IMR-90 (cell line): ENCODE results near the gene SPINK4. TPM values are rescaled to one million over a fixed set of nuclear protein-coding genes. Genes with fewer than 3 reads are reported as not detected.

Experiments used
- ATAC-seq: fragments of 200-7000 bp; cut with Tn5 transposase; 2 replicates; pipeline ENCODE4 v1.9.1; 2020; ENCODE audit warnings: low read depth, mild to moderate bottlenecking, moderate library complexity
- BruUV-seq: library from RNA; stranded (reverse); fragments of 400-500 nt; replicated peaks from 2 replicates; lab custom pipeline; 2021; lab: Mats Ljungman, UMichigan
- CTCF ChIA-PET: fragments of 300-600 bp; formaldehyde crosslinking; extraction: SDS; loops from one replicate; lab custom pipeline; 2021; ENCODE audit warnings: antibody characterized with exemption; lab: Yijun Ruan, JAX
- POLR2A ChIA-PET: fragments of 300-600 bp; sonication (Branson Sonifier 250); formaldehyde crosslinking; loops from one replicate; lab custom pipeline; 2022; ENCODE audit warnings: antibody characterized with exemption; ENCODE audit not compliant: unreplicated experiment; lab: Charles Lee
- DNase-seq: peaks from one replicate; pipeline ENCODE4 v3.0.0; 2013
- H2AFZ ChIP-seq: replicated peaks from 2 replicates; pipeline ENCODE3; 2013; ENCODE audit warnings: low read length, mild to moderate bottlenecking; ENCODE audit not compliant: poor library complexity
- H2AK5ac ChIP-seq: 2 replicates; pipeline ENCODE4 v1.6.1; 2013; ENCODE audit warnings: low read depth, low read length, inconsistent platforms
- H2AK9ac ChIP-seq: replicated peaks from 2 replicates; pipeline ENCODE3; 2013; ENCODE audit warnings: mild to moderate bottlenecking, low read depth, low read length, moderate library complexity; ENCODE audit not compliant: poor library complexity
- H2BK120ac ChIP-seq: 2 replicates; pipeline ENCODE4 v1.6.1; 2013; ENCODE audit warnings: low read depth, low read length, inconsistent platforms
- H2BK15ac ChIP-seq: 3 replicates; pipeline ENCODE4 v1.6.1; 2013; ENCODE audit warnings: low read depth, low read length, inconsistent platforms
- H2BK20ac ChIP-seq: 2 replicates; pipeline ENCODE4 v1.6.1; 2013; ENCODE audit warnings: low read depth, mild to moderate bottlenecking, inconsistent platforms, low read length, moderate library complexity
- H2BK5ac ChIP-seq: 2 replicates; pipeline ENCODE4 v1.6.1; 2013; ENCODE audit warnings: mild to moderate bottlenecking, low read depth, low read length, inconsistent platforms; ENCODE audit not compliant: poor library complexity, severe bottlenecking
- H3K14ac ChIP-seq: replicated peaks from 2 replicates; pipeline ENCODE4 v1.6.1; 2013; ENCODE audit warnings: low read depth, low read length, inconsistent platforms
- H3K18ac ChIP-seq: 2 replicates; pipeline ENCODE4 v1.6.1; 2013; ENCODE audit warnings: low read depth, low read length, control low read depth
- H3K23ac ChIP-seq: 2 replicates; pipeline ENCODE4 v1.6.1; 2013; ENCODE audit warnings: low read depth, low read length, inconsistent platforms
- H3K27ac ChIP-seq: 2 replicates; pipeline ENCODE4 v1.5.1; 2013; ENCODE audit warnings: mild to moderate bottlenecking, control low read depth, low read length; ENCODE audit not compliant: insufficient read depth
- H3K27me3 ChIP-seq: 2 replicates; pipeline ENCODE4 v1.6.1; 2013; ENCODE audit warnings: low read length; ENCODE audit not compliant: control insufficient read depth, insufficient read depth
- H3K36me3 ChIP-seq: 2 replicates; pipeline ENCODE4 v1.6.1; 2013; ENCODE audit warnings: low read length, mixed read lengths; ENCODE audit not compliant: control insufficient read depth, insufficient read depth
- H3K4ac ChIP-seq: 2 replicates; pipeline ENCODE4 v1.6.1; 2013; ENCODE audit warnings: low read depth, low read length, inconsistent platforms
- H3K4me1 ChIP-seq: 2 replicates; pipeline ENCODE4 v1.6.1; 2013; ENCODE audit warnings: low read length, mixed read lengths; ENCODE audit not compliant: control insufficient read depth, insufficient read depth
- H3K4me2 ChIP-seq: 2 replicates; pipeline ENCODE4 v1.6.1; 2013; ENCODE audit warnings: low read depth, mild to moderate bottlenecking, control low read depth, low read length, moderate library complexity
- H3K4me3 ChIP-seq: 2 replicates; pipeline ENCODE4 v1.5.1; 2013; ENCODE audit warnings: low read depth, mild to moderate bottlenecking, control low read depth, low read length, moderate library complexity; ENCODE audit not compliant: insufficient read depth
- H3K56ac ChIP-seq: 2 replicates; pipeline ENCODE4 v1.6.1; 2013; ENCODE audit warnings: low read length, inconsistent platforms; ENCODE audit not compliant: insufficient read depth; ENCODE audit errors: extremely low read depth
- H3K79me1 ChIP-seq, 2 experiments: 2 replicates each; pipeline ENCODE4 v1.6.1; 2013; ENCODE audit warnings: low read length in 2 of 2, inconsistent platforms in 1 of 2, low read depth in 1 of 2
- H3K9ac ChIP-seq: 2 replicates; pipeline ENCODE4 v1.6.1; 2013; ENCODE audit warnings: low read depth, low read length, control low read depth
- H3K9me1 ChIP-seq: 2 replicates; pipeline ENCODE4 v1.6.1; 2013; ENCODE audit warnings: low read length, inconsistent platforms; ENCODE audit not compliant: insufficient read depth
- H3K9me3 ChIP-seq: 2 replicates; pipeline ENCODE4 v1.6.1; 2013; ENCODE audit warnings: low read length; ENCODE audit not compliant: control insufficient read depth, insufficient read depth
- H4K20me1 ChIP-seq: 2 replicates; pipeline ENCODE4 v1.6.1; 2013; ENCODE audit warnings: low read length, inconsistent platforms; ENCODE audit not compliant: insufficient read depth
- H4K5ac ChIP-seq: 2 replicates; pipeline ENCODE4 v1.6.1; 2013; ENCODE audit warnings: mild to moderate bottlenecking, low read depth, low read length, control low read depth
- H4K8ac ChIP-seq, 2 experiments: 2 replicates each; pipeline ENCODE4 v1.6.1; 2013; ENCODE audit warnings: low read depth in 2 of 2, low read length in 2 of 2, control low read depth in 1 of 2, inconsistent platforms in 1 of 2
- H4K91ac ChIP-seq: 2 replicates; pipeline ENCODE4 v1.6.1; 2013; ENCODE audit warnings: low read depth, low read length, inconsistent platforms; ENCODE audit not compliant: insufficient read depth
- FOS ChIP-seq: fragments of 150-350 bp; IDR thresholded peaks from 2 replicates; pipeline ENCODE4 v1.6.1; 2016; ENCODE audit warnings: low read depth, low read length
- MXI1 ChIP-seq: IDR thresholded peaks from 2 replicates; pipeline ENCODE4 v1.6.1; 2012; ENCODE audit warnings: low read depth, mild to moderate bottlenecking, low read length, moderate library complexity, borderline replicate concordance
- NFE2L2 ChIP-seq: fragments of 150-350 bp; IDR thresholded peaks from 2 replicates; pipeline ENCODE4 v1.6.1; 2016; ENCODE audit warnings: low read depth, mild to moderate bottlenecking, low read length
- RFX5 ChIP-seq: IDR thresholded peaks from 2 replicates; pipeline ENCODE4 v1.8.0; 2012; ENCODE audit warnings: low read depth, mild to moderate bottlenecking, low read length, moderate library complexity
- SMC3 ChIP-seq: fragments of 150-350 bp; IDR thresholded peaks from 2 replicates; pipeline ENCODE4 v1.6.1; 2016; ENCODE audit warnings: low read depth, mild to moderate bottlenecking, antibody characterized with exemption, low read length, moderate library complexity
- WGBS, 2 experiments: methylation state at CpG; one replicate each; pipeline versions ENCODE4 v1.1.5 to v1.1.7; 2013; ENCODE audit warnings: missing lambda C conversion rate in 2 of 2; ENCODE audit not compliant: insufficient read length in 1 of 2; ENCODE audit errors: extremely low coverage in 2 of 2; 5-methylcytosine and 5-hydroxymethylcytosine counted together
- dilution Hi-C: fragments of 300-500 bp; cut with HindIII; formaldehyde crosslinking; loops from one replicate; pipeline ENCODE4 v1.14.3; 2018; ENCODE audit warnings: low sequenced_read_pairs; ENCODE audit not compliant: unreplicated experiment
- in situ Hi-C: fragments of 300-500 bp; cut with MboI; formaldehyde crosslinking; loops from 3 replicates; pipeline ENCODE4 v1.14.3; 2019; ENCODE audit warnings: low sequenced_read_pairs, inconsistent platforms, mixed read lengths
- intact Hi-C: fragments of 100-400 bp; cut with micrococcal nuclease; formaldehyde crosslinking; loops from 2 replicates; pipeline ENCODE4 v1.10.0; 2022
- polyA plus RNA-seq, 3 experiments: library from polyadenylated mRNA; depleted of rRNA; stranded (reverse); fragments of >200 nt; gene quantifications; 2 replicates each; pipeline ENCODE4 v1.2.3, GENCODE V29; 2012; ENCODE audit warnings: low replicate concordance in 1 of 3
- total RNA-seq: library from RNA; depleted of rRNA; stranded (reverse); fragments of >200 nt; gene quantifications from 2 replicates; pipeline ENCODE4 v1.2.3, GENCODE V29; 2012

The SPINK4 gene
- total and polyA plus RNA-seq, 2 of the 4 experiments (the other 2 are of a cell fraction): not detected

GRCh38 chr9:33263131-33264002 lies 23.4 kb downstream of the SPINK4 start:
- ChIA-PET POLR2A (interaction anchor here (0.6 kb wide), 1 partner anchor 29 kb away, joined by 3 read pairs; no protein-coding TSS in a partner anchor), CTCF (no interaction called here)
- dilution Hi-C loops (no loop called here), in situ Hi-C loops (no loop called here), intact Hi-C loops (loop anchor here (1.0 kb wide), 1 partner anchor 182 kb away; no protein-coding TSS in a partner anchor)
- Histone ChIP-seq H3K4me1 (peaks cover 10% of the 10 kb centered on the region), H2AK9ac (peak overlapping the region; percentile 42), H3K79me1 (peaks cover 38 to 68% of the 10 kb centered on the region in 2 experiments), H3K9me3 (no peaks in the 10 kb centered on the region), H3K4me3 (peak overlapping the region; percentile 84), H3K27ac (peak overlapping the region; percentile 76), H4K91ac (peak overlapping the region; percentile 60), H3K56ac (peak overlapping the region; percentile 67), H3K9ac (peak overlapping the region; percentile 79), H4K20me1 (peaks cover 9% of the 10 kb centered on the region), H3K23ac (peak overlapping the region; percentile 89), H4K8ac (peak overlapping the region; percentile 14 to 17; a peak in 3 of 4 replicates), H2BK15ac (no peak overlapping the region; the same call in 2 of the 3 replicates), H3K36me3 (peaks cover 18% of the 10 kb centered on the region), H4K5ac (peak overlapping the region; percentile 6), H2AK5ac (peak overlapping the region; percentile 80; the same call in 1 of the 2 replicates), H2BK120ac (no peak overlapping the region), H2BK5ac (peak overlapping the region; percentile 68), H3K9me1 (peaks cover 5% of the 10 kb centered on the region; the same call in 1 of the 2 replicates), H3K4me2 (peak overlapping the region; percentile 80), H3K27me3 (no peaks in the 10 kb centered on the region), H3K14ac (peak overlapping the region; percentile 73), H2BK20ac (no peak overlapping the region), H3K4ac (peak overlapping the region; percentile 86), H3K18ac (peak overlapping the region; percentile 21; the same call in 1 of the 2 replicates), H2AFZ (peak overlapping the region; percentile 95)
- no peak for DNase-seq
- TF ChIP-seq SMC3 (no peak), MXI1 (peak; percentile 90), FOS (no peak), RFX5 (no peak), NFE2L2 (no peak)
- WGBS, 2 experiments: 7% methylated on average over 19 of the region's 25 CpGs; no CpG with 5 or more reads in 1 of the 2 experiments
- no TSS peak for BruUV-seq
- ATAC-seq: peak; percentile 1
